ENCODE measurements around the gene FAM180A. TPM values are rescaled to one million over a fixed set of nuclear protein-coding genes. Genes with fewer than 3 reads are reported as not detected.

Gene FAM180A
- polyA plus RNA-seq, 1 donor (not counting 4 experiments of a cell fraction or from before 2014, with no cell fraction given): 0.73 TPM

GRCh38 chr7:135708041-135708440, 40.6 kb downstream of the FAM180A start:
- peaks cover 34% of the 10 kb centered on the region for H3K4me1 ChIP-seq (ENCODE audit: control insufficient read depth, extremely low read depth, insufficient read depth, low read length)
- FAIRE-seq (no peak), DNase-seq (ENCODE audit: low read depth, low spot score) (no peak)
- no peaks in the 10 kb centered on the region for H3K9me3 ChIP-seq (ENCODE audit: control insufficient read depth, low read depth, low read length)
- H3K79me2 ChIP-seq (ENCODE audit: control insufficient read depth, insufficient read depth, low read length): no peaks in the 10 kb centered on the region
- peak overlapping the region; percentile 94 for H3K4me2 ChIP-seq (ENCODE audit: control insufficient read depth, extremely low read depth, insufficient read depth, low read depth, low read length)
- H3K4me3 ChIP-seq (ENCODE audit: control insufficient read depth in 2 of 3, extremely low read depth in 1 of 3, insufficient read depth in 2 of 3, low read depth in 1 of 3, low read length in 3 of 3): no peak overlapping the region
- peak overlapping the region; percentile 95 for H3K27ac ChIP-seq (ENCODE audit: control insufficient read depth, insufficient read depth, low read length)
- H3K27me3 ChIP-seq (ENCODE audit: control insufficient read depth, extremely low read depth, insufficient read depth, low read length): no peaks in the 10 kb centered on the region
- TF ChIP-seq CTCF (optimal IDR thresholded peaks at IDR 0.05 in 1 of 3, IDR thresholded peaks at IDR 0.05 in 1 of 3, conservative IDR thresholded peaks at IDR 0.05 in 1 of 3; ENCODE audit: extremely low read depth in 1 of 3, insufficient read depth in 2 of 3, low read length in 3 of 3) (no peak), EZH2 (IDR thresholded peaks at IDR 0.05; ENCODE audit: low read length) (no peak)
- dilution Hi-C loops (cut with MboI; ENCODE audit: extremely low pct_ligation_motif_present, low sequenced_read_pairs): no loop called here
- no peaks in the 10 kb centered on the region for H3K9me1 ChIP-seq (ENCODE audit: control insufficient read depth, extremely low read depth, insufficient read depth, low read length)
- no peak overlapping the region for H3K9ac ChIP-seq (ENCODE audit: control insufficient read depth, extremely low read depth, insufficient read depth, low read length)
- H4K20me1 ChIP-seq (ENCODE audit: control insufficient read depth, extremely low read depth, insufficient read depth, low read length): no peaks in the 10 kb centered on the region
- no peaks in the 10 kb centered on the region for H3K36me3 ChIP-seq (ENCODE audit: control insufficient read depth in 2 of 2, extremely low read depth in 1 of 2, insufficient read depth in 2 of 2, low read length in 2 of 2)
- no peak overlapping the region for H2AFZ ChIP-seq (ENCODE audit: control insufficient read depth, low read length)

DNA sequence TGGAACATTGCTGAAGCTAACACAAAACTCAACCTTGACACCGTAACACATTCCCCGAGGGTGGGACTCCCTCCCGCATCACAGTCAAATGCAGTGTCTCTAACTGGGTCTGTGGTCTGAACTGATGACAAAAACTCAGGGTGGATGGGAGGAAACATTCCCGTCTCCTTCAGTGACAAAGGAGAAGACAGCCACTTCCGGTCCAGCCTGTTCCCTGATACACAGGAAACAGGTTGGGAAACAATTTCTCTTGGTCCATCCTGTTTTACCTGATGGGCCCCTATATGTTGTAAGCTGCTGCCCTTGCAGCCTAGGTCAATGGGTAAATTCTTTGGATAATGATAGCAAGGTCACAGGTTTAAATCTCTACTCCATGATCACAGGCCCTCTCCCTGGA, 41.0 kb downstream of the FAM180A start:
- Histone ChIP-seq H2AFZ (ENCODE audit: control insufficient read depth, low read length) (no peak overlapping the region), H4K20me1 (ENCODE audit: control insufficient read depth, extremely low read depth, insufficient read depth, low read length) (no peaks in the 10 kb centered on the region), H3K27me3 (ENCODE audit: control insufficient read depth, extremely low read depth, insufficient read depth, low read length) (no peaks in the 10 kb centered on the region), H3K79me2 (ENCODE audit: control insufficient read depth, insufficient read depth, low read length) (no peaks in the 10 kb centered on the region), H3K9me1 (ENCODE audit: control insufficient read depth, extremely low read depth, insufficient read depth, low read length) (no peaks in the 10 kb centered on the region), H3K4me3 (ENCODE audit: control insufficient read depth in 2 of 3, extremely low read depth in 1 of 3, insufficient read depth in 2 of 3, low read depth in 1 of 3, low read length in 3 of 3) (no peak overlapping the region), H3K36me3 (ENCODE audit: control insufficient read depth in 2 of 2, extremely low read depth in 1 of 2, insufficient read depth in 2 of 2, low read length in 2 of 2) (no peaks in the 10 kb centered on the region), H3K4me1 (ENCODE audit: control insufficient read depth, extremely low read depth, insufficient read depth, low read length) (peaks cover 34% of the 10 kb centered on the region), H3K27ac (ENCODE audit: control insufficient read depth, insufficient read depth, low read length) (peak overlapping the region; percentile 95), H3K9me3 (ENCODE audit: control insufficient read depth, low read depth, low read length) (no peaks in the 10 kb centered on the region), H3K4me2 (ENCODE audit: control insufficient read depth, extremely low read depth, insufficient read depth, low read depth, low read length) (peak overlapping the region; percentile 94), H3K9ac (ENCODE audit: control insufficient read depth, extremely low read depth, insufficient read depth, low read length) (peak overlapping the region; percentile 26)
- no peak for TF ChIP-seq EZH2 (IDR thresholded peaks at IDR 0.05; ENCODE audit: low read length)
- no peak for TF ChIP-seq CTCF (optimal IDR thresholded peaks at IDR 0.05 in 1 of 3, IDR thresholded peaks at IDR 0.05 in 1 of 3, conservative IDR thresholded peaks at IDR 0.05 in 1 of 3; ENCODE audit: extremely low read depth in 1 of 3, insufficient read depth in 2 of 3, low read length in 3 of 3)
- FAIRE-seq (no peak), DNase-seq (ENCODE audit: low read depth, low spot score) (no peak)
- dilution Hi-C loops (cut with MboI; ENCODE audit: extremely low pct_ligation_motif_present, low sequenced_read_pairs): no loop called here

All from keratinocyte (primary cell).